ENCODE results near the gene NIPSNAP3A. TPM values are rescaled to one million over a fixed set of nuclear protein-coding genes. Genes with fewer than 3 reads are reported as not detected.
"Not testable (repeated sequence)": the region's sequence is repeated elsewhere in the genome, so short reads cannot be mapped to it uniquely, and the experiment has no call there.

NIPSNAP3A gene
- 10 to 100 TPM in 1 of 2 donors, 1 to 10 TPM in 1; 8.3 to 20.6 TPM for total RNA-seq

- peak; percentile 88 for DNase-seq (ENCODE audit: low spot score)
- TF ChIP-seq CTCF (IDR thresholded peaks at IDR 0.05) = no peak
- Histone ChIP-seq H3K27me3 (no peaks in the 10 kb centered on the region), H3K4me3 (peak within 1 kb of the TSS; percentile 80 to 93), H3K36me3 (peaks cover 12% of the 10 kb centered on the region), H3K4me1 (peaks cover 0 to 11% of the 10 kb centered on the region in 2 donors), H3K9me3 (no peaks in the 10 kb centered on the region), H3K27ac (peak within 1 kb of the TSS; percentile 94 to 96)
Measured at GRCh38 chr9:104747565-104748358, at the start of gene NIPSNAP3A. Gene NIPSNAP3A, plus strand, starts transcription at chr9:104747683. Its CDS starts 110 bp downstream, at chr9:104747793.

- no peak for DNase-seq (ENCODE audit: low spot score)
- no peak for TF ChIP-seq CTCF (IDR thresholded peaks at IDR 0.05)
- no peaks in the 10 kb centered on the region for H3K4me1 ChIP-seq
- no peak overlapping the region for H3K4me3 ChIP-seq
- no peaks in the 10 kb centered on the region for H3K9me3 ChIP-seq
- H3K36me3 ChIP-seq = no peaks in the 10 kb centered on the region
- no peaks in the 10 kb centered on the region for H3K27me3 ChIP-seq
- no peak overlapping the region for H3K27ac ChIP-seq
Measured at GRCh38 chr9:104700306-104700705, 47.2 kb upstream of the NIPSNAP3A start.

- H3K27ac ChIP-seq; H3K4me1 ChIP-seq; H3K4me3 ChIP-seq; H3K36me3 ChIP-seq; H3K27me3 ChIP-seq; DNase-seq (ENCODE audit: low spot score); H3K9me3 ChIP-seq: not testable (repeated sequence)
Measured at GRCh38 chr9:104708737-104709136, 38.7 kb upstream of the NIPSNAP3A start.

GRCh38 chr9:104711604-104712003 is 35.9 kb upstream of the NIPSNAP3A start:
- Histone ChIP-seq H3K27ac (no peak overlapping the region), H3K9me3 (no peaks in the 10 kb centered on the region), H3K4me1 (no peaks in the 10 kb centered on the region), H3K27me3 (no peaks in the 10 kb centered on the region), H3K4me3 (no peak overlapping the region), H3K36me3 (no peaks in the 10 kb centered on the region)
- TF ChIP-seq CTCF (IDR thresholded peaks at IDR 0.05) = no peak
- no peak for DNase-seq (ENCODE audit: low spot score)

- H3K4me3 ChIP-seq = no peak overlapping the region
- H3K9me3 ChIP-seq = no peaks in the 10 kb centered on the region
- H3K36me3 ChIP-seq = no peaks in the 10 kb centered on the region
- H3K27me3 ChIP-seq = no peaks in the 10 kb centered on the region
- no peaks in the 10 kb centered on the region for H3K4me1 ChIP-seq
- no peak overlapping the region for H3K27ac ChIP-seq
- TF ChIP-seq CTCF (IDR thresholded peaks at IDR 0.05) = no peak
- DNase-seq (ENCODE audit: low spot score) = no peak
Measured at GRCh38 chr9:104725014-104725413, 22.5 kb upstream of the NIPSNAP3A start.

- TF ChIP-seq CTCF (IDR thresholded peaks at IDR 0.05) = no peak
- no peaks in the 10 kb centered on the region for H3K36me3 ChIP-seq
- H3K4me3 ChIP-seq = no peak overlapping the region
- no peak overlapping the region for H3K27ac ChIP-seq
- no peaks in the 10 kb centered on the region for H3K9me3 ChIP-seq
- no peak for DNase-seq (ENCODE audit: low spot score)
- H3K27me3 ChIP-seq = no peaks in the 10 kb centered on the region
- H3K4me1 ChIP-seq = no peaks in the 10 kb centered on the region
Measured at GRCh38 chr9:104738452-104738851, 9.0 kb upstream of the NIPSNAP3A start.
